Effector CD4-positive, alpha-beta T cell (primary cell): ENCODE results near the gene TTLL7. TPM values are rescaled to one million over a fixed set of nuclear protein-coding genes. Genes with fewer than 3 reads are reported as not detected.

Experiments
- DNase-seq: peaks from one replicate; pipeline ENCODE4 v3.0.0-alpha.2; 2020
- total RNA-seq: gene quantifications from one replicate; lab custom pipeline; 2026; lab: John Stamatoyannopoulos, UW

TTLL7 gene
- total RNA-seq: not detected

- DNase-seq: no peak
These were observed at the start of gene TTLL7 for GRCh38 chr1:83998498-83999315. Gene TTLL7 (minus strand): TSS chr1:83999132. CDS start chr1:83952211, 46,921 bp downstream.

GRCh38 chr1:84042461-84042860 is 43.5 kb upstream of the TTLL7 start:
- no peak for DNase-seq

- DNase-seq: no peak
These were observed 39.1 kb upstream of the TTLL7 start for GRCh38 chr1:84037758-84038611.

GRCh38 chr1:84031802-84032327 is 32.9 kb upstream of the TTLL7 start:
- no peak for DNase-seq

- DNase-seq: no peak
These were observed 28.4 kb upstream of the TTLL7 start for GRCh38 chr1:84027368-84027767.

GRCh38 chr1:84025966-84026365 is 27.0 kb upstream of the TTLL7 start:
- DNase-seq: no peak

- DNase-seq: no peak
These were observed 22.9 kb upstream of the TTLL7 start for GRCh38 chr1:84021822-84022221.

GRCh38 chr1:84020151-84020550 is 21.2 kb upstream of the TTLL7 start:
- no peak for DNase-seq

GRCh38 chr1:84019217-84019616 is 20.3 kb upstream of the TTLL7 start:
- DNase-seq: no peak

- DNase-seq: no peak
These were observed 14.8 kb upstream of the TTLL7 start for GRCh38 chr1:84013708-84014107.

- no peak for DNase-seq
These were observed 13.1 kb upstream of the TTLL7 start for GRCh38 chr1:84012018-84012417.

- DNase-seq: no peak
These were observed 11.2 kb upstream of the TTLL7 start for GRCh38 chr1:84010136-84010535.

GRCh38 chr1:84008631-84009030 is 9.7 kb upstream of the TTLL7 start:
- no peak for DNase-seq

GRCh38 chr1:84006591-84006990 is 7.7 kb upstream of the TTLL7 start:
- DNase-seq: no peak

- DNase-seq: no peak
These were observed 2.6 kb upstream of the TTLL7 start for GRCh38 chr1:84001501-84001900.

- no peak for DNase-seq
These were observed 2.1 kb upstream of the TTLL7 start for GRCh38 chr1:84000954-84001495.

GRCh38 chr1:84000196-84000885 is 1.4 kb upstream of the TTLL7 start:
- no peak for DNase-seq

- no peak for DNase-seq
These were observed 436 bp upstream of the TTLL7 start for GRCh38 chr1:83999316-83999819.

- DNase-seq: no peak
These were observed 781 bp downstream of the TTLL7 start for GRCh38 chr1:83998205-83998497.

- no peak for DNase-seq
These were observed 1.3 kb downstream of the TTLL7 start for GRCh38 chr1:83997631-83998030.

- DNase-seq: no peak
These were observed 2.3 kb downstream of the TTLL7 start for GRCh38 chr1:83996621-83997020.

GRCh38 chr1:83996191-83996590 is 2.7 kb downstream of the TTLL7 start:
- no peak for DNase-seq

- DNase-seq: no peak
These were observed 3.3 kb downstream of the TTLL7 start for GRCh38 chr1:83995649-83996048.
